ENCODE measurements around the gene ARRDC1. TPM values are rescaled to one million over a fixed set of nuclear protein-coding genes. Genes with fewer than 3 reads are reported as not detected.
"Not testable (repeated sequence)": the region's sequence is repeated elsewhere in the genome, so short reads cannot be mapped to it uniquely, and the experiment has no call there.

The ARRDC1 gene
- total and polyA plus RNA-seq, 4 experiments from 2014 or later, result 54.3 to 86.2 (median 70.8) TPM

DNA sequence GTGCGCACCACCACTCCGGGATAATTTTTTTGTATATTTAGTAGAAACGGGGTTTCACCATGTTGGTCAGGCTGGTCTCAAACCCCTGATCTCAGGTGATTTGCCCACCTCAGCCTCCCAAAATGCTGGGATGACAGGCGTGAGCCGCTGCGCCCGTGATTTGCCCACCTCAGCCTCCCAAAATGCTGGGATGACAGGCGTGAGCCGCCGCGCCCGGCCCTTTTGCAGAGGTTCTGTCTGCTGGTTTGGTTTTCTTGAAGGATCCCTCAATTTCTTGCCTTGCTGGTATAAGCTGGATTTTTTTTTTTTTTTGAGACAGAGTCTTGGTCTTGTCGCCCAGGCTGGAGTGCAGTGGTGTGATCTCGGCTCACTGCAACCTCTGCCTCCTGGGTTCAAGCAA is 21.9 kb downstream of the ARRDC1 start:
- H3K27ac Mint-ChIP-seq; H3K27me3 ChIP-seq (ENCODE audit: insufficient read depth, low read length); DNase-seq; H3K27me3 Mint-ChIP-seq; H3K36me3 ChIP-seq (ENCODE audit: insufficient read depth, low read length); intact Hi-C loops (cut with micrococcal nuclease); H3K4me3 ChIP-seq (ENCODE audit: low read length in 2 of 2); H3K9me3 ChIP-seq (ENCODE audit: control insufficient read depth in 1 of 2, low read length in 2 of 2); H3K9me3 Mint-ChIP-seq; H3K4me3 Mint-ChIP-seq: not testable (repeated sequence)
- peaks cover 35 to 80% (median 52%) of the 10 kb centered on the region in 4 donors for H3K4me1 Mint-ChIP-seq
- peaks cover 3 to 12% of the 10 kb centered on the region in 2 donors for H3K36me3 Mint-ChIP-seq
- Histone ChIP-seq H3K27ac (ENCODE audit: low read depth, low read length) (peak overlapping the region; percentile 7), H3K4me1 (ENCODE audit: insufficient read depth, low read length) (peaks cover 66% of the 10 kb centered on the region)
- POLR2A ChIA-PET (ENCODE audit: partially characterized antibody), result interaction anchor here (3.0 kb wide), 1 partner anchor 8 kb away, joined by 21 read pairs; the partner anchor contains the start of gene EHMT1
- CTCF ChIA-PET (ENCODE audit: partially characterized antibody), result interaction anchor here (1.3 kb wide), 1 partner anchor 8 kb away, joined by 5 read pairs; no protein-coding TSS in a partner anchor

DNA sequence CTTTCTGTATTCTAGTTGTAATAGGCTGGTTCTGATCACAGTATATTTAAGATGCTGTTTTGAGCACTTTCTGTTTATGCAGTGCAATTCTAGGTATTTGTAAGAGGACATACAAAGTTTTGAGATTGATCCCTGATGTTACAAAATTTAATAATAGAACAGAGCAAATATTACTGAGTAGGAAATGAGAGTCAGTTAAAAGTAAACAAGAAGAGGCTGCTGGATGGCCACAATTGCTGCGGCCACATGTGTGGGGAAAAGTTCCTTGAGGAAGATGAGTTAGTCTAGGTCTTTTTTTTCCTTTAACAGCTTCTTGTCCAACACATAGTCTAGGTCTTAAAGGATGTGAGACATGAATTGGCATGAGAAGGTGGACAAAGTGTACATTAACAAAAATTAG is 24.6 kb downstream of the ARRDC1 start:
- DNase-seq, result no peak
- Histone ChIP-seq H3K4me1 (ENCODE audit: insufficient read depth, low read length) (peaks cover 59% of the 10 kb centered on the region), H3K9me3 (ENCODE audit: control insufficient read depth in 1 of 2, low read length in 2 of 2) (no peaks in the 10 kb centered on the region), H3K36me3 (ENCODE audit: insufficient read depth, low read length) (no peaks in the 10 kb centered on the region), H3K27ac (ENCODE audit: low read depth, low read length) (no peak overlapping the region), H3K27me3 (ENCODE audit: insufficient read depth, low read length) (no peaks in the 10 kb centered on the region), H3K4me3 (ENCODE audit: low read length in 2 of 2) (no peak overlapping the region)
- peaks cover 9 to 11% of the 10 kb centered on the region in 2 donors for H3K36me3 Mint-ChIP-seq
- CTCF ChIA-PET (ENCODE audit: partially characterized antibody), result interaction anchor here (0.7 to 2.1 kb wide), 3 partner anchors 9 to 43 kb away, joined by 3 to 6 read pairs (median 4); no protein-coding TSS in a partner anchor
- H3K9me3 Mint-ChIP-seq, result no peaks in the 10 kb centered on the region
- H3K27me3 Mint-ChIP-seq, result no peaks in the 10 kb centered on the region
- H3K27ac Mint-ChIP-seq, result peak overlapping the region in 5 of 7 donors; percentile 38 to 75 (median 57)
- H3K4me1 Mint-ChIP-seq, result peaks cover 39 to 81% (median 56%) of the 10 kb centered on the region in 4 donors
- POLR2A ChIA-PET (ENCODE audit: partially characterized antibody), result interaction anchor here (1.6 kb wide), 1 partner anchor 11 kb away, joined by 5 read pairs; the partner anchor contains the start of gene EHMT1
- H3K4me3 Mint-ChIP-seq, result peak overlapping the region in 4 of 8 donors; percentile 5 to 22 (median 18)
- intact Hi-C loops (cut with micrococcal nuclease), result no loop called here

DNA sequence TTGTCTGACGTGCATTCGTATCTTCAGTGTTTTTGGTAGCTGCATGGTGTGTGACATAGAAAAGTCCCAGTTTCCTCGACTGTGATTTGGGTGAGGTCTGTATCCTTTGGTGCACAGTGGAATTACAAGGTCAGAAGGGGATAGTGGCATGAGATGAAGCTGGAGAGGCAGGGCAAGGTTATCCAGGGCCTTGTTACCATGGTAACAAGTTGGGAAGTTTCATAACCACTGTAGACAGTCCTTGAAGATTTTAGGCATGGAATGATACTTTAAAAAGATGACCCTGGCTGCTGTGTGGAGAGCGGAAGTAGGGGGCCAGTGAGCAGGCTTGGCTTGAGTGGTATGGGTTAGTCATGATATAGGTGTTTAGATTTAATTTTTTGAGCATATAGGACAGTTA is 25.2 kb downstream of the ARRDC1 start:
- Histone ChIP-seq H3K9me3 (ENCODE audit: control insufficient read depth in 1 of 2, low read length in 2 of 2) (no peaks in the 10 kb centered on the region), H3K27ac (ENCODE audit: low read depth, low read length) (no peak overlapping the region), H3K36me3 (ENCODE audit: insufficient read depth, low read length) (no peaks in the 10 kb centered on the region), H3K4me1 (ENCODE audit: insufficient read depth, low read length) (peaks cover 55% of the 10 kb centered on the region), H3K27me3 (ENCODE audit: insufficient read depth, low read length) (no peaks in the 10 kb centered on the region), H3K4me3 (ENCODE audit: low read length in 2 of 2) (no peak overlapping the region)
- Mint-ChIP-seq H3K4me3 (peak overlapping the region in 2 of 8 donors; percentile 13 to 20), H3K9me3 (no peaks in the 10 kb centered on the region), H3K27ac (peak overlapping the region in 4 of 7 donors; percentile 20 to 87 (median 48)), H3K36me3 (peaks cover 8 to 9% of the 10 kb centered on the region in 2 donors), H3K27me3 (no peaks in the 10 kb centered on the region), H3K4me1 (peaks cover 35 to 76% (median 52%) of the 10 kb centered on the region in 4 donors)
- intact Hi-C loops (cut with micrococcal nuclease), result no loop called here
- CTCF ChIA-PET (ENCODE audit: partially characterized antibody), result interaction anchor here (1.3 to 2.1 kb wide), 2 partner anchors 10 to 42 kb away, joined by 4 to 6 read pairs; no protein-coding TSS in a partner anchor
- POLR2A ChIA-PET (ENCODE audit: partially characterized antibody), result interaction anchor here (1.6 kb wide), 1 partner anchor 12 kb away, joined by 5 read pairs; the partner anchor contains the start of gene EHMT1
- no peak for DNase-seq

DNA sequence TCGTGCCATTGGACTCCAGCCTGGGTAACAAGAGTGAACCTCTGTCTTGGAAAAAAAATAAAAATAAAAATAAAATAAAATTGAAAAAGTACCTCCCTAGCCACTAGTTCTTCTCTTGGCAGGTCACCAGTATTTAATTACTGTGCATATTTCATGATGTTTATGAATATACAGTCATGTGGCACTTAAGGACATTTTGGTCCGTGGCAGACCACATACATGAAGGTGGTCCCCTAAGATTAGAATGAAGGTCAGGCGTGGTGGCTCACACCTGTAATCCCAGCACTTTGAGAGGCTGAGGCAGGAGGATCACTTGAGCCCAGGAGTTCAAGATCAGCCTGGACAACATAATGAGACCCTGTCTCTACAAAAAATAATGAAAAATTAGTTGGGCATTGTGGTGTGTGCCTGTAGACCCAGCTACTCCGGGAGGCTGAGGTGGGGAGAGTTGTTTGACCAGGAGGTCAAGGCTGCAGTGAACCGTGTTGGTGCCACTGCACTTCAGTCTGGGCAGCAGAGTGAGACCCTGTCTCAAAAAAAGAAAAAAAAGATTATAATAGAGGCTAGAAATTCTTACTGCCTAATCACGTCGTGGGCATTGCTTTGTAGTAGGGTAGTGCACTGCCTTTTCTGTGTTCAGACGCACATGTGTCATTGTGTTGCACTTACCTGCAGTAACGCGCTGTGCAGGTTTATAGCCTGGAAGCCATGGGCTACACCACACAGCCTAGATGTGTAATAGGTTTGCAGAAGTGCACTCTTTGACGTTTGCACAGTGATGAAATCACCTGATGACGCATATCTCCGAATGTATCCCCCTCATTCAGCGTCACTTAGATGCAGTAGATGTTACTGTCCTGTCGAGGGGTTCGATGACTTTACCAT is 26.1 kb downstream of the ARRDC1 start:
- Mint-ChIP-seq H3K27me3 (no peaks in the 10 kb centered on the region), H3K4me1 (peaks cover 37 to 76% (median 52%) of the 10 kb centered on the region in 4 donors), H3K27ac (peak overlapping the region in 3 of 7 donors; percentile 11 to 57 (median 17)), H3K4me3 (peak overlapping the region in 1 of 8 donors; percentile 35), H3K36me3 (peaks cover 9 to 13% of the 10 kb centered on the region in 2 donors), H3K9me3 (no peaks in the 10 kb centered on the region)
- Histone ChIP-seq H3K9me3 (ENCODE audit: control insufficient read depth in 1 of 2, low read length in 2 of 2) (no peaks in the 10 kb centered on the region), H3K27ac (ENCODE audit: low read depth, low read length) (no peak overlapping the region), H3K36me3 (ENCODE audit: insufficient read depth, low read length) (no peaks in the 10 kb centered on the region), H3K27me3 (ENCODE audit: insufficient read depth, low read length) (no peaks in the 10 kb centered on the region), H3K4me3 (ENCODE audit: low read length in 2 of 2) (no peak overlapping the region), H3K4me1 (ENCODE audit: insufficient read depth, low read length) (peaks cover 50% of the 10 kb centered on the region)
- ChIA-PET CTCF (ENCODE audit: partially characterized antibody) (no interaction called here), POLR2A (ENCODE audit: partially characterized antibody) (no interaction called here)
- no peak for DNase-seq
- intact Hi-C loops (cut with micrococcal nuclease), result no loop called here

DNA sequence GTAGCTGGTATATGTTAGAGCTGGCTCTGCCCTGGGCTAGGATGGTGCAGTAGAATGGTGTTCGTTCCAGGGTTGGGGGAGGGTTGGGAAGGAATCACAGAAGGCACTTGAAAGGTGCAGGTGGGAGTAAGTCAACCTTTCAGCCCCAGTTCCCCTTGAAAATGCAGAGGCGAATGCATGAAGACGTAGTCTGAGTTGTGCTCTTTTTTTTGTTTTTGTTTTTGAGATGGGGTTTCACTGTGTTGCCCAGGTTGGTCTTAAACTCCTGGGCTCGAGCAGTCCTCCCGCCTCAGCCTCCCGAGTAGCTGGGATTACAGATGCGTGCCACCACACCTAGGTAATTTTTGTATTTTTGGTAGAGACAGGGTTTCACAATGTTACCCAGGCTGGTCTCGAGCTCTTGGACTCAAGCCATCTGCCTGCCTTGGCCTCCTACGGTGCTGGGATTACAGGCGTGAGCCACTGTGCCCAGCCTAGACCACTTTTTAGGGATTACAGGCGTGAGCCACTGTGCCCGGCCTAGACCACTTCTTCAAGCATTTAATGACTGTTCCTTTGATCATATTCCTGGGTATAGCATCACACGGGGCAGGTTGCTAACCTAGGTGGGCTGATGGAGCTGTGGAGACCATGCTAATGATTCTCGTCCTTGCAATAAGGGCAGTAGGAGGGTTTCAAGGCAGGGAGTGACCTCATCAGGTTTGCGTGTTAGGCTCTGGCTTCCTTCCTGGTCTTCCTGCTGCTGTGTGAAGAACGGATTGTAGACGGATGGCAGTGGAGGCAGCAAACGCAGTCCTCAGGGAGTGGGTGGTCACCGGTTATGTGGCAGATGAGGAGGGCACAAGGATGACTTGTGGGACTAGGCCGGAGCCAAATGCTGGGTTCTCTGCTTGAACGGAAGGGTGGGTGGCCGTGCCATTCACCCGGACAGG is 27.0 kb downstream of the ARRDC1 start:
- H3K27ac ChIP-seq (ENCODE audit: low read depth, low read length), result no peak overlapping the region
- POLR2A ChIA-PET (ENCODE audit: partially characterized antibody), result no interaction called here
- no peaks in the 10 kb centered on the region for H3K27me3 ChIP-seq (ENCODE audit: insufficient read depth, low read length)
- peaks cover 42% of the 10 kb centered on the region for H3K4me1 ChIP-seq (ENCODE audit: insufficient read depth, low read length)
- no peak overlapping the region for H3K4me3 ChIP-seq (ENCODE audit: low read length in 2 of 2)
- peaks cover 9 to 13% of the 10 kb centered on the region in 2 donors for H3K36me3 Mint-ChIP-seq
- H3K4me3 Mint-ChIP-seq, result peak overlapping the region in 1 of 8 donors; percentile 35
- H3K4me1 Mint-ChIP-seq, result peaks cover 38 to 73% (median 52%) of the 10 kb centered on the region in 4 donors
- DNase-seq, result no peak
- intact Hi-C loops (cut with micrococcal nuclease), result no loop called here
- H3K27me3 Mint-ChIP-seq, result no peaks in the 10 kb centered on the region
- no peaks in the 10 kb centered on the region for H3K36me3 ChIP-seq (ENCODE audit: insufficient read depth, low read length)
- no peaks in the 10 kb centered on the region for H3K9me3 Mint-ChIP-seq
- peak overlapping the region in 5 of 7 donors; percentile 6 to 81 (median 40) for H3K27ac Mint-ChIP-seq
- CTCF ChIA-PET (ENCODE audit: partially characterized antibody), result no interaction called here
- no peaks in the 10 kb centered on the region for H3K9me3 ChIP-seq (ENCODE audit: control insufficient read depth in 1 of 2, low read length in 2 of 2)

DNA sequence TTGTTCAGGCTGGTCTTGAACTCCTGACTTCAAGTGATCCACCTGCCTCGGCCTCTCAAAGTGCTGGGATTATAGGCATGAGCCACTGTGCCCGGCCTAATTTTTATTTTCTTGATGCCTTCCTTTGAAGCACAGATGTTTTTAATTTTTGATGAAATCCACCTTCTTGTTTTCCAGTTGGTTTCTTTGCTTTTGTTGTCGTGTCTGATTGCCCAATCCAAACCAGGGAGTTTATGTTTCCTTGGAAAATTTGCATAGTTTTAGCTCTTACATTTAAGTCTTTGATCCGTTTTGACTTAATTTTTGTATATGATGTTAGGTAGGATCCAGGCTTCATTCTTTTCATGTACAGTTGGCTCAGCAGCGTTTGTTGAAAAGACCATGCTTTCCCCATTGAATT is 28.5 kb downstream of the ARRDC1 start:
- ChIA-PET POLR2A (ENCODE audit: partially characterized antibody) (no interaction called here), CTCF (ENCODE audit: partially characterized antibody) (no interaction called here)
- no peaks in the 10 kb centered on the region for H3K36me3 ChIP-seq (ENCODE audit: insufficient read depth, low read length)
- Mint-ChIP-seq H3K4me1 (peaks cover 35 to 71% (median 49%) of the 10 kb centered on the region in 4 donors), H3K9me3 (no peaks in the 10 kb centered on the region), H3K36me3 (peaks cover 6 to 11% of the 10 kb centered on the region in 2 donors), H3K27me3 (no peaks in the 10 kb centered on the region), H3K4me3 (no peak overlapping the region), H3K27ac (peak overlapping the region in 1 of 7 donors; percentile 11)
- H3K27ac ChIP-seq (ENCODE audit: low read depth, low read length), result no peak overlapping the region
- no peak for DNase-seq
- H3K4me1 ChIP-seq (ENCODE audit: insufficient read depth, low read length), result peaks cover 40% of the 10 kb centered on the region
- H3K4me3 ChIP-seq (ENCODE audit: low read length in 2 of 2), result no peak overlapping the region
- no peaks in the 10 kb centered on the region for H3K27me3 ChIP-seq (ENCODE audit: insufficient read depth, low read length)
- no peaks in the 10 kb centered on the region for H3K9me3 ChIP-seq (ENCODE audit: control insufficient read depth in 1 of 2, low read length in 2 of 2)
- intact Hi-C loops (cut with micrococcal nuclease), result no loop called here
